OCI-LY1 (cell line): ENCODE results near the gene F13B.

Experiments used
- CTCF ChIP-seq: fragments of 200-600 bp; sonication (generic), shearing (Covaris generic); IDR thresholded peaks from 2 replicates; pipeline ENCODE4 v1.5.1; 2017; ENCODE audit warnings: mild to moderate bottlenecking, antibody characterized with exemption, low read length, moderate library complexity, mixed read lengths
- EZH2 ChIP-seq: fragments of 200-600 bp; sonication (generic), shearing (Covaris generic); IDR thresholded peaks from 2 replicates; pipeline ENCODE4 v1.8.0; 2017; ENCODE audit warnings: borderline replicate concordance, mixed run types, mild to moderate bottlenecking, antibody characterized with exemption, low read length, moderate library complexity, mixed read lengths

GRCh38 chr1:197100677-197101076 lies 33.6 kb upstream of the F13B start:
- TF ChIP-seq CTCF = no peak
- no peak for TF ChIP-seq EZH2
